Brain pericyte (primary cell): ENCODE data around the gene OR5D16.
"Not testable (repeated sequence)": the region's sequence is repeated elsewhere in the genome, so short reads cannot be mapped to it uniquely, and the experiment has no call there.

Experiments used
- DNase-seq: peaks from one replicate; pipeline ENCODE4 v3.0.0-alpha.2; 2012; ENCODE audit warnings: low read depth, low spot score

Gene OR5D16

DNA sequence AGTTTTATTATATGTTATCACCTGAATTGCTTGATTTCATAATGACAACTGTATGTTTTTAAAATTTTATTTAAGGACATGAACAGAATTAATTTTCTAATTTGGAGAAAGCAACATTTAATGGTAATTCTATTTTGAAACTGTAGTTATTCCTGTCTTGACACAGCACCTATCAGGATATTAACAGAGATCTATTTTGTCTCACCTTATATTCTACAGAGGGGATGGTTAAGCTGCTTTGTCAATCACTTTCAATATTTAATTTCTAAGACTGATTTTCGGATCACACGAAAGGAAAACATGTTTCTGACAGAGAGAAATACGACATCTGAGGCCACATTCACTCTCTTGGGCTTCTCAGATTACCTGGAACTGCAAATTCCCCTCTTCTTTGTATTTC lies at the start of gene OR5D16:
Gene OR5D16, plus strand, starts transcription at position 301 of the 400 bp plus-strand sequence. Its CDS starts 0 bp downstream, at position 301.
- no peak for DNase-seq

DNA sequence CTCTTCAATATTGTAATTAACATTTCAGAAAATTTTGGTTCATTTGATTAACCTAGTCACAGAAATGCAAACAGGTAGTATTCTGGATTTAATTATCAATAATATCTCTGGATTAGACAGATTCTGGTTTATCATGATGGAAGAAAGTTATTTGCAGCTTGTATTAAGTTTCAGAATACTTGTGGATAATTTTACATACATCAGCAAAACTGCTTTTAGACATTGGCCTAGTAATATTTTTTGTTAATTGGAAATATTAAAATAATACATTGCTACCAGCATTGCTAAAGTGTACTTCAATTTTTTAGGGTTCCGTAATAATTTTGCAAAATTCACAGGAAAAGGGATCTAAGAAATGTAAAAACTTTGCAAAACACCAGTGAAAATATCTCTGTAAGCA lies 46.9 kb upstream of the OR5D16 start:
- DNase-seq, result no peak

DNA sequence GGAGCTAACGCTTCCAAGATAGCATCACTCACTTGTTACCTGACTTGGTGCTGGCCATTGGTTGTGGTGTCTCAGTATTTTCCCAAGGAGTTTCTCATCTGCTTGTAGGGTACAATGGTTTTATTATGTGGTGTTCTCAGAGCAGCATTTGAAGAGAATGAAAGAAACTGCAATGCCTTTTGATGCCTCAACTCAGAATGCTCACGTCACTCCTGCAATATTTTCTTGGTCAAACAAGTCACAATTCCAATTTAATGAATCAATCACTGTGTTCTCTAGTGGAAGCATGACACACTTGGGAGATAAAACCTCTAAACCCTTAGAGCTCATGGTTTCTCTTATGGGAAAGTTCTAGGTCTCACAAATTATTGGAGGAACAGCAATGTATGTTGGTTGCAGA lies 45.2 kb upstream of the OR5D16 start:
- DNase-seq, result no peak

DNA sequence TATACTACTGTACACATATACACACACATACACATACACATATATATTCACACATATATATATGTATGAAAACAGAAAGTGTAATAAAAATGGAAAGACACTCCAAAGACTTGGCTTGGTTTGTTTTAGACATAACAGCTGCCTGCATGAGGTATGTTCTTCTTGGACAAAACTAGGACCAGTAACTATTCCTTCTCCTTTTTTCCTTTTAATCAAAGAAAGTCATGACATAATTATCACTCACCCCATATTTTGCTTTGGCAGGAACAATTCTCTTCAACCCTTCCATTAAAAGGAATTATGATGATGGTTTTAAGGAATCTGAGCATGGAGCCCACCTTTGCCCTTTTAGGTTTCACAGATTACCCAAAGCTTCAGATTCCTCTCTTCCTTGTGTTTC lies 43.3 kb upstream of the OR5D16 start, which contains the start of gene OR5D14:
Gene OR5D14, plus strand, starts transcription at position 301 of the 400 bp plus-strand sequence. Its CDS starts 0 bp downstream, at position 301.
- DNase-seq, result no peak

DNA sequence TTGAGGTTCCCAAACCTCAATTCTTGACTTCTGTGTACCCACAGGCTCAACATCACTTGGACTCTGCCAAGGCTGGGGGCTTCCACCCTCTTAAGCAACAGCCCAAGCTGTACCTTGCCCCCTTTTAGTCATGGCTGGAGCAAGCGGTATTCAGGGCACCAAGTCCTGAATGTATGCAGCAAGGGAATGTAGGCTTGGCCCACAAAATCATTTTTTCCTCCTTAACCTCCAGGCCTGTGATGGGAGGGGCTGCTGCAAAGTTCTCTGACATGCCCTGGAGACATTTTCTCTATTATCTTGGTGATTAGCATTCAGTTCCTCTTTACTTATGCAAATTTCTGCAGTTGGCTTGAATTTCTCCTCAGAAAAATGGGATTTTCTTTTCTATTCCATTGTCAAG lies 32.3 kb upstream of the OR5D16 start:
- no peak for DNase-seq

DNA sequence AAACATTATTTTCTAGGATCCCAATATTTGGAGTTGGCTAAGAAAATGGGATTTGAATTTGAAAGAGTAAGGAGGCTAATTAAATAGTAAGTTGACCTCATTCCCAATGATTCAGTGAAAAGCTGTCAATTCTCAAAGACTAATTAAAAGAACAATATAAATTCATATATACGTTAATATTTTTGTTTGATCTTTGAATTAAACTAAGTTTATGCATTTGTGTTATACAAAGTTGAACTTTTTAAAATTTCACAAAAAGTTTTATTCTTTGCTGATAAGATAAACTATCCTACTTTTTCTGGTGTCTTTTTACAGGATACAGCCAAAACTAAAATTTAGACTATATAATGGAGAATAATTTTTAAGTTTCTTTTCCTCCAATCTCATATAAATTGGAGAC lies 27.5 kb upstream of the OR5D16 start, which contains the start of gene OR5L1:
Gene OR5L1, plus strand, starts transcription at position 301 of the 400 bp plus-strand sequence. CDS start 100 bp downstream, outside the sequence.
- DNase-seq, result no peak

DNA sequence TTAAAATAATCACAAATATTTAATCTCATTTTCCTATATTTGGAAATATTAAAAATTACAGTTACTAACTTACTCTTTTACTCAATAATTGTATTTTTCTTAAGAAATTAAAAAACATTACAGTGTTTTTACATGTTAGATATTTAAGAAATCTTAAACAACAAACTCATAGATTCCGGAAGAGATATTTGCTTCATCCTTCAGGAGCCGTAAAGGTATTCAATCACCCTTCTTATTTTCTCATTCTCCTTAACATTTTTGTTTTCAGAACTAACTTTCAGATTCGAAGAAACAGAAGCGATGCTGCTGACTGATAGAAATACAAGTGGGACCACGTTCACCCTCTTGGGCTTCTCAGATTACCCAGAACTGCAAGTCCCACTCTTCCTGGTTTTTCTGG lies 19.2 kb upstream of the OR5D16 start, which contains the start of gene OR5D18:
Gene OR5D18, plus strand, starts transcription at position 301 of the 400 bp plus-strand sequence. Its CDS starts 0 bp downstream, at position 301.
- DNase-seq, result no peak

DNA sequence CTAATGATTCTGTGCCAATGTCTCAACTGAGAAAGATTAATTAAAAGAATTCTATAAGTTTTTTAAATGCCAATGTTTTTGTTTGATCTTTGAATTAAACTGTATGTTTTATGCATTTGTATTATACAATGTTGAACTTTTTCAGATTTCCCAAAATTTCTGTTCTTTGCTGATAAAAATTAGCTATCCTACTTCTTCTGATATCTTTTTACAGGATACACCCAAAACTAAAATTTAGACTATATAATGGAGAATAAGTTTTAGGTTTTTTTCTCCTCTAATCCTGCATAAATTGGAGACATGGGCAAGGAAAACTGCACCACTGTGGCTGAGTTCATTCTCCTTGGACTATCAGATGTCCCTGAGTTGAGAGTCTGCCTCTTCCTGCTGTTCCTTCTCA lies 11.6 kb upstream of the OR5D16 start, which contains the start of gene OR5L2:
Gene OR5L2, plus strand, starts transcription at position 301 of the 400 bp plus-strand sequence. Its CDS starts 0 bp downstream, at position 301.
- DNase-seq, result no peak

DNA sequence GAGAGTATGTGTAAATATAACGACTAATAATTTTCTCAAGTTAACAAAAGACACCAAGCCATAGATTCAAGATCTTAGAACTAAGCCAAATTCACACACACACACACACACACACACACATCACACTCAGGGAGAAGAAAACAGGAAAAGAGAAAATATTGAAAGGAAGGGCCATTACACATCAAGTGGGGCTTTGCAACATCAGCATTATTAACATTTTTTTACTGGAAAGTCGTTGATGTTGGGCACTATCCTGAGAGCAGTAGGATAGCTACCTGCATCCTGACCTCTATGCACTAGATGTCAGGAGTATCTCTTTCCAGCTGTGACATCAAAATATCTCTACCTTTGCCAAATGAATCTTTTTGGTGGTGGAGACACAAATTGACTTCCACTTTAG lies 8.9 kb downstream of the OR5D16 start:
- DNase-seq, result no peak

DNA sequence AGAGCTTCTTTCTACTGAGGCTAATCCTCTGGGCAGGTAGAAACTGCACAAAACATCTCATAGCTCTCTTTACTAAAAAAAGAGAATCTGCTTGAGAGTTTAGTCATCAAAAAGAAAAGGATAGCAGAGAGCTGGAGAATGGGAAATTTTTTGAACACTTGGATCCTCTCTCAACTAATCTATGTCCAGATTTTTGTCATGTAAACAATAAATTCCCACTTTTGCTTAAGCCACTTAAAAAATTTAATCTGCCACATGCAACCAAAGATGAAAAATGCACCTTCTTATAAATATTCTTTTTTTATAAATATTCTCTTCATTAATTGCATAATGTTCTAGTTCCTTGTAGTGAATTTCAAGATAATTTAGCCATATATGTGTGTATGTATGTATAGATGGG lies 10.5 kb downstream of the OR5D16 start:
- DNase-seq, result no peak

DNA sequence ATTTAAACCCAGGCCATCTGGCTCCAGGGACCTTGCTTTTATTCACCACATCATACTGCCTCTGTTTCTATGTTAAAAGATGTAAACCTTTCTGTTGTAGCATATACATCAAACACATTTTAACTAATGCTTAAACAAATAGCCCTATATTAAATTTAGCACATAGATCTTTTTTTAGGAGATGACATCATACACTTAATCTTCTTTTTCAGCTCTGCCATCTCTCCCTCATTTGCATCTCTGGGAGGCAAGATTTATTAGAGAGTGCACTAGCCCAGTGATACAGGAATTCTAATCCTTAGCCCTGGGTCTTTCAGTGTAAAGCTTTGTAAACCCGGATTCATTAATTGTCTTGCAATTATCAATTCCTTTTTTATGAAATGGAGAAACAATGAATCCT lies 13.6 kb downstream of the OR5D16 start:
- no peak for DNase-seq

DNA sequence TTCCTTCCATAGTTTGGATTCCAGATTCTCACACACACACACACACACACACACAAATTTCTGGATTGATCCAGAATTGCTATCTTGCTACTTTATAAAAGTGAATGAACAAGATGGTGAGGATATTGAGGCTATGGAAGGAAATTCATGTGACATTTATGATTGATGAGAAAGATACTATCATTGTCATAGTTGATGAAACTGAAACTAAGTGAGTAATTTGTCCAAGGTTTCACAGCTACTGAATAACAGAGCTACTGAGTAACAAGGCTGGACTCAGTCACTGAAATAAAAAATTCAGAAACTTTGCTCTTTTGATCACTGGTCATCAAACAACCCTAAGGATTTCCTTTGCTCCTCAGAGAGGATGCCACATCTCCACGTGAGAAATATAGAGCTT lies 16.2 kb downstream of the OR5D16 start:
- no peak for DNase-seq

DNA sequence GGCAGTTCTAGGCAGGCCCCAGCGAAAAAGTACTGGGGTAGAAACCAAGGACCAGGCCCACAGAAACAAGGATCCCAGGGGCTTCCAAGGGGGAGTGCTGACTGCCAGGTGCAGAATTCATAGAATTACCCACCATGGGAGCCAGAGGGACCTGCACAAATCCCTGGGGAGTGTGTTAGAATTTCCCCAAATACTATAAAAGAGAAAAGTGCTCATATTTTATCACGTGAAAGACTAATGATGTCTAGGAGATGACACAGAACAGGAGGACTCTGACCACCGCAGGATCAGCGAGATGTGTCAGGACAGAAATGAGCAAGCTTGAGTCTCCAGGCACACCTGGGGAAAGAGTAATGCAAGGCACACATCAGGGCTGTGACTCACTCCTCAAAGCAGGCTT lies 28.8 kb downstream of the OR5D16 start:
- DNase-seq, result not testable (repeated sequence)

DNA sequence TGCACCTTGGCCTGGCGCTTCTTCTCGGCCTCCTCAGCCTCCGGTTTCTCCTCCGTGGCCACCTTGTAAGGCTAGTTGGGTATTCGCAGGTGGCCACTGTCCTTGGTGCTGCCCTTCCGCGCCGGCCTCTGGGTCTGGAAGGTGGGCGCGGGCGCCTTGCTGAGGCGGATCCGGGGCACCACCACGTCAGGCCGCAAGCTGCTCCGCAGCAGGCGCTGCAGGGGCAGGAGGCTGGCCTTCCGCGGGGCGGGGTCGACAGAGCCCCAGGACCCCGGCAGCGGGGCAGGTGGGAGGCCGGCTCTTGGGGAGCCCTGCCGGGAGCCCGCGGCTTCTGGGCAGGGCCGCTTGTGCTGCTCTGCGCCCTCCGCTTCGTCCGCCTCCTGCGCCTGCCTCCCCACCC lies 34.2 kb downstream of the OR5D16 start:
- DNase-seq, result not testable (repeated sequence)

DNA sequence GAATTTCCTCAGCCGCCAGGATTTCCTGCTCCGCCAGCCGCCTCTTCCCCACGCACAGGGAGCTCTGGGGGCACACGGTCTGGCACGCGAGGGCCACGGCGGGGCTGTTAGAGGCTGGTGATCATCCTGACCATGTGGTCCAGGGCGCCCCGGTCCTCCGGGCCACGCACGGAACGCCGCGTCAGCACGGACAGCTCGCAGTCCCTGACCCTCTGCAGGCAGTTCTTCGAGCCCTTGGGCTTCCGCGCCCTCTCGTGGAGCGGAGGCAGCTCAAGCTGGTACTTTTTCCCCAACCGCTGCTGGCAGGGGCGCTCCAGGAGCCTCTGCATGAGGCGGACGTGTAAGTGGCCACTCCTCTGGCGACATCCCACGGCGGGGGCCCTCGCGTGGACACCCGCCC lies 34.6 kb downstream of the OR5D16 start:
- not testable (repeated sequence) for DNase-seq

DNA sequence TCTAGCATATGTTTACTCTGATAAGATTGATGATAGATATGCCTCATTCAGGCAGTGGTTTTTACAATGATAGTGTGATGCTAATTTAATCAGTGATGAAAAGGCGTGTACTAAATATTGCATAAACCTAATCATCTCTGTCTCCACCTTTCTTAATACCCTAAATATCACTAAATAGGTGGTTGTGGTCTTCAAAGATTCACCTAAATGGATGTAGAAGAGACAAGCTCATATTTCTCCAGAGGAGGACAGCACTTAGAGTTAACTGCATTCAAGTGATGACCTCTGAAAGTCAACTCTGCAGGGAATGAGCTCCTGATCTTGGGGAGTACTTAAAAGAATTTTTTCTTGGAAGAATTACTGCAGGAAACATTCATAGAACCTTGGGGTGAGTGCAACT lies 44.4 kb downstream of the OR5D16 start, which contains the start of gene TRIM51:
Gene TRIM51, plus strand, starts transcription at position 301 of the 400 bp plus-strand sequence. CDS start 2,132 bp downstream, outside the sequence.
- DNase-seq, result not testable (repeated sequence)

DNA sequence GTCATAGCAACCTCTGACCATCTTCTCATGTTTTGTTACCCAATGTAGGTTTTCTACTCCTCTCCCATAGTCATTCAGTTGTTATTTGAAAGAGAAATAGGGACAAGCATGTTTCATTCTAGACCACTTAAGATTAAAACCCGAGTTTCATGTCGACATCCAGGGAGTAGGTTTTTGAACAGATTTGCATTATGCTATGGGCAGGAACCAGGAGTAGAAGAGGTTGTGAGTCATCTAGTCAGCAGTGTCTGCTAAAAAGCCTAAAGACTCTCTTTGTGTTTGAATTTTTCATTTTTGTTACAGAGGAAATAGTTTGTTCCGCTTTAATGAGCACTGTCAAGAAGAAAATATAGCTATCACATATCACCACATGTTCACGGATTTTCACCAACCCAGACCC lies 46.4 kb downstream of the OR5D16 start:
- DNase-seq, result not testable (repeated sequence)

DNA sequence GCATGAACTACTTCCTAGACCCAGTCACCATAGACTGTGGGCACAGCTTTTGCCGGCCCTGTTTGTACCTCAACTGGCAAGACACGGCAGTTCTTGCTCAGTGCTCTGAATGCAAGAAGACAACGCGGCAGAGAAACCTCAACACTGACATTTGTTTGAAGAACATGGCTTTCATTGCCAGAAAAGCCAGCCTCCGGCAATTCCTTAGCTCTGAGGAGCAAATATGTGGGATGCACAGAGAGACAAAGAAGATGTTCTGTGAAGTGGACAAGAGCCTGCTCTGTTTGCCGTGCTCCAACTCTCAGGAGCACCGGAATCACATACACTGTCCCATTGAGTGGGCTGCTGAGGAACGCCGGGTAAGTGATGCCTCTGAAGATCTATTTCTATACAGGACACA lies 46.9 kb downstream of the OR5D16 start:
- not testable (repeated sequence) for DNase-seq
